Measurements from ENCODE around the gene WDR31.

WDR31 gene

DNA sequence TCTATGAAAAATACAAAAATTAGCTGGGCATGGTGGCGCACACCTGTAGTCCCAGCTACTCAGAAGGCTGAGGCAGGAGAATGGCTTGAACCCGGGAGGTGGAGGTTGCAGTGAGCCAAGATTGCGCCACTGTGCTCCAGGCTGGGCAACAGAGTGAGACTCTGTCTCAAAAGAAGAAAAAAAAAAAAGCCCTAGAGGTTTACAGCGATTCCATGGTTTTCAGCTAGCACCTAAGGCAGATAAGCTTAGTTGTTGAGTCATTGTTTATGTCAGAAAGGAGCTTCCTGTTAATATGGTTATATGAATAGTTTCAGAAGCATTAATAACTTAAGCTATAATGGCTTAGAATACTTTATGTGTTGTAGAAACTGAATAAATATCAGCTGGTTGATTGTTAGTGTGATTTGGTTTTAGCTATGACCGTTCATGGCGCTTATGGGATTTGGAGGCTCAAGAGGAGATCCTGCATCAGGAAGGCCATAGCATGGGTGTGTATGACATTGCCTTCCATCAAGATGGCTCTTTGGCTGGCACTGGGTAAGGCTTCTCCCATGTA is 49.9 kb downstream of the WDR31 start:
- DNase-seq, result no peak

DNA sequence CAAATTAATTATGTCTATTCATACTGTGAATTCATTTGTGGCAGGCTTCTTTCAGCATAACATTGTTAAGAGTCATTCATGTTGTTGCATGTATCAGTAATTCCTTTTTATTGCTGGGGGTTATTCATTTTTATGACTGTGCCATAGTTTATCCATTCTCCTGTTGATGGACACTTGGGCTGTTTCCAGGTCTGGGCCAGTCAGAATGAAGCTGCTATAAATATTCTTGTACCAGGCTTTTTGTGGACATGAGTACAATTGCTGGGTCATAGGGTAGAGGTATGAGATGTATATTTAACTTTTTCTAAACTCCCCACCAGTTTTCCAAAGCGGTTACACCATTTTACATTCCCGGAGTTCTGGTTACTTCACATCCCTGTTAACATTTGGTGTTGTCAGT is 51.0 kb downstream of the WDR31 start:
- DNase-seq, result no peak

DNA sequence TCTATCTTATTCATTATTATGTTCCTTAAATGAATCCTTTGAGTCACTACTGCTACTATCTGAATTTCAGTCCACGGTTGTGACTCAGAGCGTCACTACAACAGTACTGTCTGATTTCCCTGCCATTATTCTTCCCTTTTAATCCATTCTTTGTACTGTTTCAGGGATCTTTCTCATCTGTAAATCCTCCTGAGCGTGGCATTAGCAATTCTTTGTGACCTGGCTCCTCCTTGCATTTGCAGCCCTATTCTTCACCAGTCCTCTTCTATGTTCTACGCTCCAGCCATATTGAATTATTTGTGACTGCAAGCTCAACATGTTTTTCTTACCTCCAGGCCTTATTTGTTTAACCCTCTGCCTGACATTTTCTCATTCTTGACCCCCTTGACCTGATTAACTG is 58.7 kb downstream of the WDR31 start:
- DNase-seq, result no peak

DNA sequence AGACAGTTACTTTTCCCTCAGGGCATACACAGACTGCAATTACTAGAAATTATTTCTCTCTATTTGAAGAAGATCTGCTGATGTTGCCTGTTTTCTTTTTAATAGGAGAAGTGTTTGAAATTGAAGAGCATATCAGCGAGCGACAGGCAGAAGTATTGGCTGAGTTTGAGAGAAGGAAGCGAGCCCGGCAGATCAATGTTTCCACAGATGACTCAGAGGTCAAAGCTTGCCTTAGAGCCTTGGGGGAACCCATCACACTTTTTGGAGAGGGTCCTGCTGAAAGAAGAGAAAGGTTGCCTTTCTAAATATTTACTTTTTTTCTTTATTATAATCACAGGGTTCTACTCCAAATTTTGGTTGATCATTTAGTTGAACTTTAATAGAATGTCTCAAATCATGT is 61.2 kb downstream of the WDR31 start:
- DNase-seq, result no peak

DNA sequence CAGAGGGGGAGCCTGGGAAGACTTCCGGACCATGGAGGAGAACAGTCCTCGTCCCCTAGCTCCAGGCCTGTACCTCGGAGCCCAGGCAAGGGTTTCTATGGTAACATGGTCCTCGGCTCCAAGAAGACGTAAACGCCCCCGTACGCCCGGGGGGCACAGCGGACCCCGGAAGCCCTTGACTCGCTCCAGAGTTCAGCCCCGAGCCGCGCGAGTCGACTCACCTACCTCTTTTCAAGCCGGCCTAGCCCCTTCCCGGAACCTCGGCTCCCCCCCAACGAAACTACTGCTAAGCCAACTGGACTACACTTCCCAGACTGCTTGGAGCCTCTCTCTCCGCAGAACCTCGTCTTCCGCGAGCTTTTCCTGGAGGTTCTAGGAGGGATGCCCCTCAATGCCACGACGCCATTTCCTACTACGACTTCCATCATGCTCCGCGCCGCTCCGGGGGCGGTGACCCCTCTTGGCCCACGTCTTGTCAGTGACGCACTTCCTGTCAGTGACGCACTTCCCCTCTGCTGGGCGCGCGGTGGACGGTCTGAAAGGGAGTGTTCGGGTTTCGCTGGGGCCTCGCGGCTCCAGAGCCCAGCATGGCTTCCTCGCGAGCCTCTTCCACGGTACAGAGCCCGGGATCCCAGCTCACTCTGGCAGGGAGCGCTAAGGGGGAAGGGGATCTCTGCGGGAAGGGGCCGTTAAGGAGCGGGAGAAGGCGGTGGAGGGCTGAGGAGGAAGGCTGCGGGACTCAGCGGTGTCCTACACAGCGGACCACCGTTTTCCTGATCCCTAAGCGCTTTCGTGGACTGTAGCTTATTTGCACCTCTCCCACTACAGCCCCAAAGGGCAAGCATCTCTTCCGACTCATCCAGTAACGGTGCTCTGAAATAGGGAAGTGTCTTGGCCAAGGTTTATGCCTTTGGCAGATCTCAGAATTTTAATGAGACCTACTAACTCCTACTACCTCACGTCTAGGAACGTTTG is 64.6 kb downstream of the WDR31 start, which contains the start of the genes CDC26 and PRPF4:
CDC26 (minus strand) TSS at position 416 of the 975 bp plus-strand sequence. CDS start 3,065 bp downstream, outside the sequence.
PRPF4 (plus strand) TSS at position 502 of the 975 bp plus-strand sequence; CDS start at position 588, 86 bp downstream.
- peak; percentile 99 for DNase-seq

DNA sequence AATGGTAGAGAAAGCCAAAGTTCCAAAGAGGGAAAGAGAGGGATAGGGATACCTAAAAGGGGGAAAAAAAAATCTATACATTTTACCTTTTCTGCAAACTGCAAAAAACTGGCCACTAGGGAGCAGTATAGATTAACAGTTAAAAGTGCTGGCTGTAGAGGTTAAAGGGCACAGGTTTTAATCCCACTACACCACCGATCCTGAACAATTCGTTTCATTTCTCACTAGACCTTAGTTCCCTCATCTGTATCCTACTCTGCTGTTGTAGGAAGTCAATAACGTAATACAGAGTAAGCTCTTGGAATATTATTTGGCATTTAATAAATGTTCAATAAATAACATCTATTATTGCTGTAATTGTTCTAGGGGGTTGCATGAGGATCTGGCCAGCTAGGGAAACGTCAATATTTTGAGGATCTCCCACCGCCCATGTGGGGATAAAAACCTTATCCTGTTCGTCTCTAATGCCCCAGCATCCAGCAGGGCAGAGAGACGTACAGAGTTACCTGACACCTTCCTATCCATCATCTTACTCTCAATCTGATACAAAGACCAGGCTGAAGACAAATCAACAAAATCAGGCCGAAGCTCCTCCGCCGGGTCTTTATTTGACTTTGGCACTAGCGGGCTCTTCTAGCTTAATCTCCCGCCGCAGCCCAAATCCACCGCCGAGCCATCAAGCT is 65.5 kb downstream of the WDR31 start:
- DNase-seq, result peak; percentile 53

DNA sequence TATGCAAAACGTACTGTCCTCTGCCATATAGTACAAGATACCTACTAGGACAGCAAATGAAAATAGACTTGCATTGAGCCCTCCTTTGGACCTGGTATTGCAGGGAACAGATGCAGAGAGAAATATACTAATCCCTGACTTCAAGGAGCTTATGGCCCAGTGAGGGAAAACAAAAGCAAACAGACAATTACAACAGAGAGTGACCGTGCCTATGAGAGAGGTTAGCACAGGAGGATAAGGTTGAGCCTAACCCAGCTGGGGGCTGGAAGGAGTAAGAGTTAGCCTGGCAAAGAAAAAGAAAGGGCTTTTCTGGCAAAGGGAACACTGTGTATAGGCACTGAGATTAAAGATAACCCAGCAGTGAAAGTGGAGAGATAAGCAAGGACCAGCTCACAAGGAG is 70.2 kb downstream of the WDR31 start:
- no peak for DNase-seq

DNA sequence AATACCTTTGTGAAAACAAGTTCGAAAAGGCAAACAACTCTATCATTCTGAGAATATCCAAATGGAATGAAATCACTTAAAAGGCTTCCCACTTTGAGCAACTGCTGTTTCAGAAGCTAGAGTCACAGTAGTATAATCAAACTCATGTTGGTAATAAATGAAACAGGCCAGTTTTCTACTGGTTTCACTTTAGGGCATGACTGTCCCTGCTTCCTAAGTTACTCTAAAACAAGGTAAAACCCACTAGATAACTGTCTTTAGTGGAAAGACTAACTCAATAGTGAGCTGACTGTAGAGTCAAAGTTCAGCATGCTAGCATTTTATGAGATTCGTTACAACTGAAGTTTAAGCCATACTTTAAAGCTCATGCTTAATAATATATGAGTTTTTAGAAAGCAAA is 70.7 kb downstream of the WDR31 start:
- DNase-seq, result no peak

DNA sequence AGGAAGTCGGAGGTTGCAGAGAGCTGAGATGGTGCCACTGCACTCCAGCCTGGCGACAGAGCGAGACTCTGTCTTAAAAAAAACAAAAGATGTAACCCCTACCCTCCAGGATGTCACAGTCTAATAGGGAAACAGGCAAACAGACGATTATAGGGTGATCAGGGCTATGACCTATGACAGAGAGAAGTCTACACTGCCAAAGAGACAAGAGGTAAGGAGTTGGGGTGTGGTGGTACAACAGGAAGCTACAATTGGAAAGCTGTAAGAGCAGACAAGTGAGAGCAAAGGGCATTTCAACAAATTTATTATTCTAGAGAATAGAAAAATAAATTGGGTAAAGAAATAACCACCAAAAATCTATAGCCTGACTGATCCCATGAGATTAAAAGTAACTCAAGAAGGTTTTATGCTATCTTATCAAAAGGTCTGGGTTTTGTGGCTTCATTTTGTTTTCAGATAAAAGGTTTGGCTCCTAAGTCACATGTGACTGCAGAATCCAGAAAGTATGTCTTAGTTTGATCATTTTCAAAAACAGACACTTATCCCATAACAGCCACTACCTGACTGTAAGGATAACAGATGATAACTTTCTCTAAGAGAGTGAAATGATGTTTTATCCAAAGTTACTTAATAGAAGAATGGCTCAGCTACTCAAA is 72.0 kb downstream of the WDR31 start:
- no peak for DNase-seq

DNA sequence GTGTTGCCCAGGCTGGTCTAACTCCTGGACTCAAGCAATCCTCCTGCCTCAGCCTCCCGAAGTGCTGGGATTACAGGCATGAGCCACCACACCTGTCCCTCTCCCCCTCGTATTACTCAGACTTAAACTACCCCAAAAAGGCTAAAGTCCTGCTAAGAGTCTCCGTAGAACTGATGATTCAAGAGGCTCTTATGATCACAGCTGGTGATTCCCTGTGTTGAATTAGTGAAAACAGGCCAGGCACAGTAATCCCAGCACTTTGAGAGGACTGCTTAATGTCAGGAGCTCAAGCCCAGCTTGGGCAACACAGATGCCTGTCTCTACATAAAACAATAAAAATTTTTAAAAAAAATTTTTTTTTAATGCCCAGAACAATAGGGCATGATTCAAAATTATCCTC is 73.9 kb downstream of the WDR31 start:
- DNase-seq, result no peak
